ENCODE results near the gene ZNF324B.

DNA sequence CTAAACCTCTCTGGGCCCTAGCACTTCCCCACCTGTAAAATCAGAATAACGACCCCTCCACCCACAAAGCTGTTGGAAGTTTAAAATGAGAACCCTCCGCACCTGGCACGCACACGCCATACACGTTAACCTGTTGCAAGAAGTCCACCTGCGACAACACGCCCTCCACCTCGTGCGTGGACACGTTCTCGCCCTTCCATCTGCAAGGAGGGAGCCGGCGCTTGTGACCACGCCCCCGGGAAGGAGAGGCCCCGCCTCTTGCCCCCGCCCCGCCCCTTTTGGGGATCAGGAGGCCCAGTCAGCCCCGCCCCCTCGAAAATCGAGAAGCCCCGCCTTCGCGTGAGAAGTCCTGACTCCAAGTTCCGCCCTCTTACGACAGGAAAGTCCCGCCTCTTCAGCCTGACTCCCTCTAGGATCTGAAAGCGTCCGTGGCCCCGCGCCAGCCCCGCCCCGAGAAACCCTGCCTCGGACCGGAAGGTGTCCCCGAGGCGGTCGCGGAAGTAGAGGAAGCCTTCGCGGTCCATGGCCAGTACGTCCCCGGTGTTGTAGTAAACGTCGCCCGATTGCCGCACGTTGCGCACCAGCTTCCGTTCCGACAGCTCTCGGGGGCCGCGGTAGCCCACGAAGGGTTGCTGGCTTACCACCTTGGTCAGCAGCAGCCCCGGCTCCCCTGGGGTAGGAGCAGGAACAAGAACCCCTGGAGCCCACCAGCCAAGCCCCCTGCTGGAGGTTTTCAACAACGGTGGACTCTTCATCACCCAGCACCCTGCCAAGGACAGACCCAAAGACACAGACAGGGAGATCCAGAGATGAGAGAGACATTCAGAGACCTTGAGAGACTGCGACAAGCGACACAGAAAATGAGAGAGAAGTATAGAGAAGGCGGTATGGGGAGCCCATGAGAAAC lies 47.9 kb downstream of the ZNF324B start:
- no peak; the same call in 1 of the 2 replicates for TF ChIP-seq POLR2A (IDR thresholded peaks at IDR 0.05; ENCODE audit: low read depth, low read length)
- TF ChIP-seq SPI1 (IDR thresholded peaks at IDR 0.05; ENCODE audit: low read depth, low read length): peak; percentile 46; the same call in 1 of the 2 replicates
- TF ChIP-seq POLR2AphosphoS5 (IDR thresholded peaks at IDR 0.05; ENCODE audit: low read depth, low read length): peak; percentile 50; the same call in 1 of the 2 replicates
- TF ChIP-seq PAX5 (IDR thresholded peaks at IDR 0.05; ENCODE audit: insufficient read depth, low read length, severe bottlenecking): peak; percentile 29
- TF ChIP-seq TAF1 (IDR thresholded peaks at IDR 0.05; ENCODE audit: low read depth, low read length): peak; percentile 73

Data from GM12891 (cell line).